Colon (tissue), 2 donors: ENCODE data around the gene MUC5AC.
"Not testable (repeated sequence)": the region's sequence is repeated elsewhere in the genome, so short reads cannot be mapped to it uniquely, and the experiment has no call there.

ENCODE experiments used
- FAIRE-seq: peaks from 2 replicates; lab custom pipeline; 2012; peaks lifted over from hg19 to GRCh38; lab: Jason Lieb, UNC
- donor health status: control.
- donor health status: control.

MUC5AC gene, protein sequence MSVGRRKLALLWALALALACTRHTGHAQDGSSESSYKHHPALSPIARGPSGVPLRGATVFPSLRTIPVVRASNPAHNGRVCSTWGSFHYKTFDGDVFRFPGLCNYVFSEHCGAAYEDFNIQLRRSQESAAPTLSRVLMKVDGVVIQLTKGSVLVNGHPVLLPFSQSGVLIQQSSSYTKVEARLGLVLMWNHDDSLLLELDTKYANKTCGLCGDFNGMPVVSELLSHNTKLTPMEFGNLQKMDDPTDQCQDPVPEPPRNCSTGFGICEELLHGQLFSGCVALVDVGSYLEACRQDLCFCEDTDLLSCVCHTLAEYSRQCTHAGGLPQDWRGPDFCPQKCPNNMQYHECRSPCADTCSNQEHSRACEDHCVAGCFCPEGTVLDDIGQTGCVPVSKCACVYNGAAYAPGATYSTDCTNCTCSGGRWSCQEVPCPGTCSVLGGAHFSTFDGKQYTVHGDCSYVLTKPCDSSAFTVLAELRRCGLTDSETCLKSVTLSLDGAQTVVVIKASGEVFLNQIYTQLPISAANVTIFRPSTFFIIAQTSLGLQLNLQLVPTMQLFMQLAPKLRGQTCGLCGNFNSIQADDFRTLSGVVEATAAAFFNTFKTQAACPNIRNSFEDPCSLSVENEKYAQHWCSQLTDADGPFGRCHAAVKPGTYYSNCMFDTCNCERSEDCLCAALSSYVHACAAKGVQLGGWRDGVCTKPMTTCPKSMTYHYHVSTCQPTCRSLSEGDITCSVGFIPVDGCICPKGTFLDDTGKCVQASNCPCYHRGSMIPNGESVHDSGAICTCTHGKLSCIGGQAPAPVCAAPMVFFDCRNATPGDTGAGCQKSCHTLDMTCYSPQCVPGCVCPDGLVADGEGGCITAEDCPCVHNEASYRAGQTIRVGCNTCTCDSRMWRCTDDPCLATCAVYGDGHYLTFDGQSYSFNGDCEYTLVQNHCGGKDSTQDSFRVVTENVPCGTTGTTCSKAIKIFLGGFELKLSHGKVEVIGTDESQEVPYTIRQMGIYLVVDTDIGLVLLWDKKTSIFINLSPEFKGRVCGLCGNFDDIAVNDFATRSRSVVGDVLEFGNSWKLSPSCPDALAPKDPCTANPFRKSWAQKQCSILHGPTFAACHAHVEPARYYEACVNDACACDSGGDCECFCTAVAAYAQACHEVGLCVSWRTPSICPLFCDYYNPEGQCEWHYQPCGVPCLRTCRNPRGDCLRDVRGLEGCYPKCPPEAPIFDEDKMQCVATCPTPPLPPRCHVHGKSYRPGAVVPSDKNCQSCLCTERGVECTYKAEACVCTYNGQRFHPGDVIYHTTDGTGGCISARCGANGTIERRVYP (N-terminal part only)

DNA sequence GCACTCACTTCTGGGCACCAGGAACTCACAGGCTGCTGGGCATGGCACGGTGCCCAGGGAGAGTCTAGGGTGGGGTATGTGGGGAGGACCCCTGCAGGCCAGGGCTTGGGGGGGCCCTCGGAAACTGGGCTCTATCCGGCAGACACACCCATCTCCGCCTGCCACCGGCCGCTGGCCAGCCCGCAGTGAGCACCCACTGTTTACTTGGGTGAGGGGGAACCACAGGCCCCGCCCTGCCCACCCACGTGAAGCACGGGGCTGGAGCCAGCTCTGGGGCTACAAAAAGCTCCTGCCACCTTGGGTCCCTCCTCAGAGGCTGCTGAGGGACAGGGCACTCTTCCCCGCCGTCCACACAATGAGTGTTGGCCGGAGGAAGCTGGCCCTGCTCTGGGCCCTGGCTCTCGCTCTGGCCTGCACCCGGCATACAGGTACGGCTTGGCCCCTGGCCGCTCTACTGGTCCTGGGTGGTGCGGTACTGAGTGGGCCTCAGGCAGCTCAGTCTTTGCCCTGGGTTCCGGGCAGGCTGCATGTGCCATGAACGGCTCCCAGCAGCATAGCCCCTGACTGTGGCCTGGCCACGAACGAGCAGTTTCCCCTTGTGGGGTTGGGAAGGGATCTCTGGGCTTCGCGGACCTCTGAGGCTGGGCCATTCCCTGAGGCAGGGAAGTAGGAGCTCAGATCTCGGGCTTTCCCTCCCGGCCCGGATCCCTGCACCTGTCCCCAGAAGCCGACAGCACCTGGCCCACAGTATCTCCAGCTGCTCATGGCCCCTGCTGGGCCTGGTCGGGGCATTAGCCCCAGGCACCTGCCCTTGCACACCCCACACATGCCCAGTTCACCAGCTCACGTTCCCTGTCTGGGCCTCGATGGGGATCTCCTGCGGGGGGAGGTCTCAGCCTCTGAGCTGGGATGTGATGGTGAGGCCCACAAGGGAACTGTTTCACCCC is at the start of gene MUC5AC:
Gene MUC5AC, plus strand, starts transcription at position 309 of the 947 bp plus-strand sequence. Its CDS starts 47 bp downstream, at position 356.
- no peak for FAIRE-seq

DNA sequence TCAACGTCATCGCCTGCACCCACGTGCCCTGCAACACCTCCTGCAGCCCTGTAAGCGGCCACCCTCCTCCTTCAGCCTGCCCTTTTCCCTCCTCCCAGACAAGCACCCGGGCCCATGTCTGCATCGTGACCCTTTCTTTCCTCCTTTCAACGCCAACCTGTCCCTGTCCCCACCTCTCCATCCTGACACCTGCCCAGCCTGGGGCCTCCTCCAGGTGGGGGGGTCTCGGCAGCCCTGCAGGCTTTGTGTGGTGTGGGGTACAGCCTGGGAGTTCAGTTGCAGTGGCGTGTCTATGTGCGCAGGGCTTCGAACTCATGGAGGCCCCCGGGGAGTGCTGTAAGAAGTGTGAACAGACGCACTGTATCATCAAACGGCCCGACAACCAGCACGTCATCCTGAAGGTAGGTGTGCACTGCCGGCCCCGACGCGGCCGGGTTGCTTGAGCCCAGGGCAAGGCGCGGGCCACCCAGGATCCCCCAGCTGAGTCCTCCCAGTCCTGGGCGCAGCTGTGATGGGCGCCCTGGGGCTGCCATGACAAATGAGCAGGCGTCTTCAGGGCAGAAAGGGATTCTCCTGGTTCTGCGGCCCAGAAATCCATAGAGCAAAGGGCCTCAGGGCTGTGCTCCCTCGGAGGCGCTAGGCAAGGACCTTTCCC is 49.4 kb upstream of the MUC5AC start:
- no peak for FAIRE-seq

DNA sequence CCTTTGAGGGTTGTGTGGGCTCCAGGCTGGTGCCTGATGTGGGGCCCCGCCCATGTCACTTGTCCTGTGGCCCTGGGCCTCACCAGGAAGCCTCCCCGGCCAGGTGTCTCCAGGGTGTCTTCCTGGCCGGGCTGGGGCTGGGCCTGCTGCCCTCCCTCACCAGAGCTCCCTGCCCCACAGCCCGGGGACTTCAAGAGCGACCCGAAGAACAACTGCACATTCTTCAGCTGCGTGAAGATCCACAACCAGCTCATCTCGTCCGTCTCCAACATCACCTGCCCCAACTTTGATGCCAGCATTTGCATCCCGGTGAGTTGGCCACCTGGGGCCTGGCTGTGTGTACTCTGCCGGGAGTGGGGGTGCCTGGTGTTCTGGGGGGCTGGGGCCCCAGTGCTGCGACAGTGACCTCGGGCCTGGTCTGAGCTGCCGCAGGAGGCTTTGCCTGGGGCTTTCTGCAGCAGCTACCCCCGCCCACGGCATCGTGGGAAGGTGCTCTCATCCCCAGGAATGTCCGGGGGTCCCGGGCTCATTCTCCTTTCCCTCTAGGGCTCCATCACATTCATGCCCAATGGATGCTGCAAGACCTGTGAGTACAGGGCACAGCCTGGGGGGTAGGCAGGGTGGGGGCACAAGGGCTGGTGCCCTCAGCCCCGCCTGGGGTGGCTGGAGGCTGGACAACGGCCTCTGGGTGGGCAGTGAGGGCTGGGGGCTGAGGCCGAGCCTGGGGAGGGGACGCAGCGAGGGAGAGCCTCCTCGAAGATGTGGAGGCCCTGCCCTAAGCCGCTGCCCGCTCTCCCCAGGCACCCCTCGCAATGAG is 48.4 kb upstream of the MUC5AC start:
- no peak for FAIRE-seq

DNA sequence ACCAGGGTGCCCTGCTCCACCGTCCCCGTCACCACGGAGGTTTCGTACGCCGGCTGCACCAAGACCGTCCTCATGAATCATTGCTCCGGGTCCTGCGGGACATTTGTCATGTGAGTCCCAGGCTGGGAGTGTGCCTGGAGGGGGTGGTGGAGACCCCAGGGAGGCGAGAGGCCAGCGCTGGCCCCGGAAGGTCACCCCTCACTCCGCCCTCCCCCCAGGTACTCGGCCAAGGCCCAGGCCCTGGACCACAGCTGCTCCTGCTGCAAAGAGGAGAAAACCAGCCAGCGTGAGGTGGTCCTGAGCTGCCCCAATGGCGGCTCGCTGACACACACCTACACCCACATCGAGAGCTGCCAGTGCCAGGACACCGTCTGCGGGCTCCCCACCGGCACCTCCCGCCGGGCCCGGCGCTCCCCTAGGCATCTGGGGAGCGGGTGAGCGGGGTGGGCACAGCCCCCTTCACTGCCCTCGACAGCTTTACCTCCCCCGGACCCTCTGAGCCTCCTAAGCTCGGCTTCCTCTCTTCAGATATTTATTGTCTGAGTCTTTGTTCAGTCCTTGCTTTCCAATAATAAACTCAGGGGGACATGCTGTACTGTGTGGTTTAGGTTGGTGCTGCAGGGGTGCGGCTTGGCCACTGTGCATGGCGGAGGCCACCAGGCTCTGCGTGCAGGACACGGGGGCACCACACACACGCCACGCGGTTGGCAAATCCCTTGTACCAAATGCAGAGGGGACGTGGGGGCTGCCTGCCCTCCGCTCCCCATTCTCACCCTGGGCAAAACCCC is 47.6 kb upstream of the MUC5AC start:
- no peak for FAIRE-seq

DNA sequence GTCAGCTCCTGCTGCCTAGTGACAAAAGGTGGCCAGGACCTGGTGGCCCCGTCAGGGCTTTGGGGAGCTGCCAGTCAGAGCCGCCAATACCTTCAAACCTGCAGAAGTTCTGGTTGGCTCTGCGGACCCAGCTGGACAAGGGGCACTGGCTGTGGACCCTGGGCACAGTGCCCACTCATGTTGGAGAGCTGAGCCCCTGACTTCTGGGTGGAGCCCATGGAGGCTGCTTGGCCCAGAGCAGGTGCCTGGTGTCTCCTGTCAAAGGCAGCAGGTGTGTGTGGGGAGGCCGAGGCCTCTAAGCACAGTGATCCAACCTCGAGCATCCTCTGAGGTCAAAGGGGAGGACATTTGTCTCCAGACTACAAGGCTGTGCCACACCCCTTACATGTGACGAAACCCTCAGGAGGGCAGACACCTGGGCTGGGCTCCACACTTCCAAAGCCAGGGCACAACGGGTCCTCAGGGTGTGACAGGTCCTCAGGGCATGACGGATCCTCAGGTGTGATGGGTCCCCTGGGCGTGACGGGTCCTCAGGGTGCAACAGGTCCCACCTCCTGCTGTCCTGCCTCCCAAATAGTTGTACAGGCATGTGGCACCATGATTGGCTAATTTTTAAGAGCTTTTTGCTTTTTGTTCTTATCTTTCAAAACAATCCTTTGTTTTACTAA is 46.1 kb upstream of the MUC5AC start:
- no peak for FAIRE-seq

DNA sequence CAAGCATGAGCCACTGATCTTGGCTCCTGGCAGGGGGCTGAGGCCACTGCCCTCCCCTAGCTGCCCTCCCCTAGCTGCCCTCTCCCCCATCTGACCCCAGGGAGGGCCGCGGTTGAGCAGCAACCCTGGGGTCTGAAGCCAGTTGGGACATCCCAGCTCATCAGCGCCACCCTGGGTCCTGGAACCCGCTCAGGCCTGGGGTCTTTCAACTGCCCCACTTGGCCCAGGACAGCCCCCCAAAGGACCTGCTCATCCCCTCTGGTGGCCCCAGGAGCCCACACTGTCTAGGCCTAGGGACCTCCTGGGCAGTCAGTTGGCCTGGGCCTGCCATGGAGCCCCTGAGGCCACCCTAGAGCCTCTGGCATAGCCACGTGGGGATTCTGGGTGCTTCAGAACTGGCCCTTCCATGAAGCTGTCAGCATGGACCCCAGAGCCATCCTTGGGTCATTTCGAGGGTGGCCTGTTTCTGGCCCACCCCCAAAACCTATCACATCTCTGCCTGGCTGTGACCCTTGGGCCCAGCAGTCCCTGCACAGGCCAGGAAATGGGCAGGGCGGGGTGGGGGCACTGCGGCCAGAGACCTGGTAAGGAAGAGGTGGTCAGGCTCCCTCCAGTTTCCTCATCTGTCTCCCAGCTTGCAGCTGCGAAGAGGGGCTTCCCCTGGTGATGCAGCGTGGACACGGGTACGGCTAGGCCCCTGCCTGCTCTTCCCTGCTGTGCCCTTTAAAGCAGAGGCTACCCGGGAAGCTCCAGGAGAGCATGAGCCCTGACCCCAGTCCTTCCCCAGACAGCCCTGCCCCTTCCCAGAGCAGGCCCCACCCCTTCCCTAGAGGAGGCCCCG is 45.2 kb upstream of the MUC5AC start:
- FAIRE-seq = no peak

DNA sequence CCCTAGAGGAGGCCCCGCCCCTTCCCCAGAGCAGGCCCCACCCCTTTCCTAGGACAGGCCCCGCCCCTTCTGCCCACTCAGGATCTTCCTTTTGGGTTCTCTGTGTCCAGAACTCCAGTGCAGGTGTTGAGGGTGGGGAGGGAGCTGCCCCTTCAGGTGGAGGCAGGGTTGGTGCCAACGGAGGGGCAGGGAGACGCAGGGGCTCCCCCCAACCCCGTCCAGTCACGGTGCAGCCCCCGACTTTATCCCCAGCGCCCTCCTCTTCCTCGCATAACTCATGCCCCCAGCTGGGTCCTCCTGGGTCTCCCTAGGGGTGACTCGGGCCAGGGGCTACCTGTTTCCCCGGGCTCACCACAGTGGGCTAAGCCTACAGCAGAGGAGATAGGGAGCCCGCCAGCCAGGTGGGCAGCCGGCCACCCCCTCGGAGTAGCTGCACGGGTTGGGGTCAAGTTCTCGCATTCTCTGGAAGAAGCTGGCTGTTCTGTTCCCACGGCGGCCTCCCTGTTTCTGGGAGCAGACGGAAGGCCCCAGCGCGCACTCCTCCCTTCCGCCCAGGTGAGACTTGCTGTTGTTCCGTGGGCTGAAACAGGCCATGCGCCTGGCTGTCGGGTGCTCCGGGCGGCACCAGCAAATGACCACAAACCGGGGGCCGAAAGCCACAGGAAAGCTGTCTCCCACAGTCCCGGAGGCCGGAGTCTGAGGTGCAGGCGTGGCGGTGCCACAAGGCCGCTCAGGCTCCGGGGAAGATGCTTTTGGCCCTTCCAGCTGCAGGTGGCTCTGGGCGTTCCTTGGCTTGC is 44.1 kb upstream of the MUC5AC start:
- FAIRE-seq = no peak

DNA sequence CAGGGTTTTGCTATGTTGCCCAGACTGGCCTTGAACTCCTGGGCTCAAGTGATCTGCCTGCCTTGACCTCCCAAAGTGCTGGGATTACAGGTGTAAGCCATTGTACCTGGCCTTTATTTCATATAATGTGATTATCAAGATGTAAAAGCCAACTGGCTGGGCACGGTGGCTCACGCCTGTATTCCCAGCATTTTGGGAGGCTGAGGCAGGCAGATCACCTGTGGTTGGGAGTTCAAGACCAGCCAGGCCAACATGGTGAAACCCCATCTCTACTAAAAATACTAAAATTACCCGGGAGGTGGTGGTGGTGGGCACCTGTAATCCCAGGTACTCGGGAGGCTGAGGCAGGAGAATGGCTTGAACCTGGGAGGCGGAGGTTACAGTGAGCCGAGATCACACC is 42.5 kb upstream of the MUC5AC start:
- not testable (repeated sequence) for FAIRE-seq

DNA sequence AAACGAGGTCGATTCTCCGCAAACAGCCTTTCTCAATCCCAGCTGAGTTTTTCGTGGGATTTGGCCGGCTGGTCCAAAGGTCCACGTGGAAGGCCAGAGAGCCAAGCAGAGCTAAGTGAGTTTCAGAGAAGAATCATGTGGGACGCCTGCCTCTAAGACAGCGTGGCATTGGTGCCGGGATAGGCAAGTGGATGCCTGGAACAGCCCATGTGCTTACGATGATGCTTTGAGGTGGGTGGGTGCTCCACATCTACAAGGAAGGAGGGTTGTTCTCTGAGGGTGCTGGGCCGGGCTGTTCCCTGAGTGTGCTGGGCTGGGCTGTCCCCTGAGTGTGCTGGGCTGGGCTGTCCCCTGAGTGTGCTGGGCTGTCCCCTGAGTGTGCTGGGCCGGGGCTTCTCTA is 41.6 kb upstream of the MUC5AC start:
- FAIRE-seq = no peak

DNA sequence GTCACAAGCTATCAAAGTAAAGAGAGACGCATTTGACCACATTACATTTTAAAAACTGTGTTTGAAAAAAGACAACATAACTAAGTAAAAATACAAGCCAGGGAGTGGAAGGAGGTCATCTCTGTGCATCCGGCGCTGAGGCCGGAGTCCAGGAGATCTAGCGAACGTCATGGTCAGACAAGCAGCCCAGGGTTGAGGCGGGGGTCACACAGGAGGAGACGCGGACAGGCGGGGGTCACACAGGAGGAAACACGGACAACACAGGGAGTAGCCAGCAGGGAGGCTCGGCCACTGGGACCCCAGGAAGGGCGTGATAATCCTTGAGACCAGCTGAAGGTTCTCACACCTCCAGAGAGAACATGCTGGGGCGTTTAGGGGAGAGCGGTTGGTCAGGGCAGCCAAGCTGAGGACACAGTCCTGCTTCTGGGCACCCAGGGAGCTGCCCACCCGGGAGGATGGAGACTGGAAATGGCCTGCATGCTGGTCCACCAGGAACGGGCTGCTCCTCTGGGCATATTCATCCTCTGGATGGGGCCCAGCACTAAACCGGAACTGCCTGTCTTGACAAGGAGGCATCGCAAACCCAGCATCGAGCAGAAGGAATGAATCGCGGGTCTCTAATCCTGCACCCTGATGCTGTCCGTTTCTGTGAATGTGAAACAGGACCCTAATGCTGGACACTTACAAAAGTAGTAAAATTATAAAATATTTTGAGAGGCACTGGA is 40.9 kb upstream of the MUC5AC start:
- FAIRE-seq = no peak

DNA sequence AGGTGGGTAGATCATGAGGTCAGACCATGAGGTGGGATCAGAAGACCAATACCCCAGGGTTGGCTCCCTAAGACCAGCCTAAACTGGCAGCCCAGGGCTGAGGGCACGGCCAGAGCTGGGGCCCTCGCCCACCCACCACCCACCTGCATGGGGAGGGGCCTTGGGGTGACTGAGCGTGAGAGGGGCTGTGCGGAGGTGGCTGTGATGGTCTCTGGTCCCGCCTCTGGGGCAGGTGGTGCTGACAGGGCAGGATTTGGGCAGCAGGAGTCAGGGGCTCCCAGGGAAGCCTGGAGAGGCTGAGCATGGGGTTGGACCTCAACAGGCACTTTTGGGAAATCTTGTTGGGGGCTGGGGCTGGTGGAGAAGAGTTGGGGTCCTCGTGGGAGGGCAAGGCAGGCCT is 39.8 kb upstream of the MUC5AC start:
- FAIRE-seq = no peak

DNA sequence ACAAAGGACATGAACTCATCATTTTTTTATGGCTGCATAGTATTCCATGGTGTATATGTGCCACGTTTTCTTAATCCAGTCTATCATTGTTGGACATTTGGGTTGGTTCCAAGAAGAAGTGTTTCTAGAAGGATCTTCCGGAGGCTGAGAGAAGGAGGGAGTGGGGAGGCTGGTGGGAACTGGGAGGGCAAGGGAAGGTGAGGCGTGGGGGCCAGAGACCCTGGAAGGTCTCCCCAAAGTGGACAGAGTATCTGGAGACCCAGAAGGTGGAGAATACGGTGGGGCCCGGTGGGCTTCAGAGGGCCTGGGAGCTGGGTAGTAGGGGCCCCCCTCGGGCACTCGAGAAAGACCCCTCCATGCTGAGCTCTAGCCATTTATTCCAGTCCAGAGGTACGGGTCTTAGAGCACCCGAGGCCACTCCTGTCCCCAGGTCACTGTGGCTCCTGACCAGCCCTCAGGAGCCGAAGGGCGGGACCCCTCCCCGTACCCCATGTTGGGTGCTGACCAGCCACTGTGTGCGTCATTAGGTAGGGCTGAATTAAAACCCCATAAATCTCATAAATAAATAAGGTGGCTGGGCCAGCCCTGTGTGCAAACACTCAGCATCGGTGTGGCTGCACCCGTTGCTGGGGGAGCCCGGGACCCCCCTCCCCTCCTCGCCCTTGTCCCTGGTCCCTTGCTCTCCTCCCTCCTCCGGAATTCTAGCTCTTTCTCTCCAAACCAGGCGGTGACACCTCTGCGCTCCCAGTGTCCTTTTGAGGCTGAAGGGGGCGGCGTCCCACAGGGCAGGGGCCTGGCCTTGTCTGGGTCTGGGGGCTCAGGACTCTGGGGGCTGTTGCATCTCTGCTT is 38.8 kb upstream of the MUC5AC start:
- no peak for FAIRE-seq

DNA sequence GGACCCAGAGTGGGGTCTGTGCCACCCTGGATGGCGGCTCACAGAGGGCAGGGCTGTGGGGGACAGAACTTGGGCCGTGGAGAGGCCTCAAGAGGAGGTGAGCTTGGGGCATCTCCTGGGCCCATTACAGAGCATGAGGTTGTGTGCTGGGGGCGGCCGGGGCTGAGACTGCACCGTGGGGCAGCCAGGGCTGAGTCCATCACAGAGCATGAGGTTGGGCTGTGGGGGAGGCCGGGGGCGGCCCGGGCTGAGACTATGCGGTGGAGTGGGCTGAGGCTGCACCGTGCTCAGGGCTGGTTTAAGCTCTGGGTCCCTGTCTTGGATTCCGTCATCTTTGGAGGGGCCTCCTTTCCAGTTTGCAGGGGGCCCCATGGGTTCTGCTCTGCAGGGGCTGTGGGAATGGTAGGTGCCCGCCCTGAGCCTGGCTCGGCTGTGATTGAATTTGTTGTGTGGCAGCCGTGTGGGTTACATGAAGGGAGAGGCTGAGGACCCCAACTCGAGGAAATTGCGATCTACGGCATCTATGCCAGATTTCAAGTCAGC is 38.1 kb upstream of the MUC5AC start:
- no peak for FAIRE-seq

DNA sequence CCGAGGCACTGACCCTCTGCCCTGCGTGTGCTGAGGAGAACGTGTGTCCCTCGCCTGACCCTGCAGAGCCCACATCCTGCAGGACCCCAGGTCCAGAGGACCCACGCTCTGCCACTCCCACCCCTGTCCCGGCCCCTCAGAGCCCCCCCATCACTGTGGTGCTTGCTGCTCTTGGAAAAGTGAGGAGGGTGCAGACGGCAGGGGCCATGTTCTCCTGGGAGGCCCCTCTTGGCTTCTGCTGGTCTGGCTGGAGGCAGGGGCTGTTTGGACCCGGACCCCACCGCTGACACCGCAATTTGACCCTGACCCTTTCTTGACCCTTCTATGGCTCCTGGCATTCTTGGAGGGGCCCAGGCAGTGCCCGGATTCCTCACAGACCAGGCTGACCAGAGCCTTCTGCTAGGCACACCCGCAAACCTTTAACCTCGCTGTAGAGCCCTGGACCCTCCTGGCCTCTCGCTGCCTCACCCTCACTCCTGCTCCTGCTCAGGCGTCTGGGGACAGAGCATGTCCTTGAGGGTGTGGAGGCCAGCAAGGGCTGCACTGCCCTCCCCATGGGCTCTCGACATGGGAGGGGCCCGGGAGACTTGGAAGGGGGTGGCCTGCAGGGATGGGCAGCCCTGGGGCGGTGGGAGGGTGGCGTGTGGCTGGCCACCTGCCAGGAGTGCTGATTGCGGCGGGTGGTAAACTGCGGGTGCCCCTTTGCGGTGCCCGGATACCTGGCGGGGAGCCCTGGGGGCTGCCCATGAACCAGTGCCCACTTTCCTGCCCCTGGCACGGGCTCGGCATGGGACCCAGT is 37.0 kb upstream of the MUC5AC start:
- no peak for FAIRE-seq
